HEK293 (cell line): Measurements from ENCODE around the gene PPT2.

ENCODE experiments used
- CTCF ChIP-seq: fragments of 450-650 bp; formaldehyde crosslinking; IDR thresholded peaks from 2 replicates; pipeline ENCODE4 v1.5.1; 2016; ENCODE audit warnings: missing biosample characterization, missing genetic modification characterization
- EGR2 ChIP-seq: fragments of 450-650 bp; formaldehyde crosslinking; IDR thresholded peaks from 2 replicates; pipeline ENCODE4 v1.5.1; 2016; ENCODE audit warnings: low read depth, missing biosample characterization, missing genetic modification characterization
- ELK4 ChIP-seq: IDR thresholded peaks from 2 replicates; pipeline ENCODE4 v1.6.1; 2011; ENCODE audit warnings: mild to moderate bottlenecking, low read depth, low read length, borderline replicate concordance
- GLIS2 ChIP-seq: fragments of 450-650 bp; formaldehyde crosslinking; IDR thresholded peaks from 2 replicates; pipeline ENCODE4 v1.5.1; 2016; ENCODE audit warnings: missing biosample characterization, missing genetic modification characterization
- HOXC10 ChIP-seq: sonication (generic); formaldehyde crosslinking; IDR thresholded peaks from 2 replicates; pipeline ENCODE4 v1.8.1; 2023; ENCODE audit warnings: mild to moderate bottlenecking, missing genetic modification reagents
- IKZF3 ChIP-seq: fragments of 450-650 bp; IDR thresholded peaks from 2 replicates; pipeline ENCODE4 v1.5.0; 2018; ENCODE audit warnings: missing biosample characterization, mild to moderate bottlenecking, missing genetic modification characterization, moderate library complexity
- KLF8 ChIP-seq: fragments of 450-650 bp; formaldehyde crosslinking; IDR thresholded peaks from 2 replicates; pipeline ENCODE4 v1.5.1; 2016; ENCODE audit warnings: missing biosample characterization, missing genetic modification characterization
- PRDM1 ChIP-seq: fragments of 450-650 bp; formaldehyde crosslinking; IDR thresholded peaks from 2 replicates; pipeline ENCODE4; 2016; ENCODE audit warnings: missing biosample characterization, missing genetic modification characterization
- SP2 ChIP-seq: fragments of 450-650 bp; formaldehyde crosslinking; IDR thresholded peaks from 2 replicates; pipeline ENCODE4 v1.5.1; 2016; ENCODE audit warnings: missing biosample characterization, missing genetic modification characterization
- YY1 ChIP-seq: fragments of 450-650 bp; formaldehyde crosslinking; IDR thresholded peaks from 2 replicates; pipeline ENCODE4 v1.5.1; 2018; ENCODE audit warnings: missing biosample characterization, missing genetic modification characterization
- ZBTB1 ChIP-seq: fragments of 450-650 bp; formaldehyde crosslinking; IDR thresholded peaks from 2 replicates; pipeline ENCODE4 v1.5.1; 2016; ENCODE audit warnings: missing biosample characterization, missing genetic modification characterization
- ZBTB11 ChIP-seq: fragments of 450-650 bp; formaldehyde crosslinking; conservative IDR thresholded peaks from 2 replicates; pipeline ENCODE4 v1.5.1; 2016; ENCODE audit warnings: low read depth, missing biosample characterization, missing genetic modification characterization
- ZBTB21 ChIP-seq: fragments of 450-650 bp; formaldehyde crosslinking; IDR thresholded peaks from 2 replicates; pipeline ENCODE4 v1.5.1; 2017; ENCODE audit warnings: missing biosample characterization, missing genetic modification characterization
- ZBTB8A ChIP-seq: fragments of 450-650 bp; formaldehyde crosslinking; IDR thresholded peaks from 2 replicates; pipeline ENCODE4 v1.5.1; 2016; ENCODE audit warnings: missing biosample characterization, missing genetic modification characterization
- ZNF138 ChIP-seq: fragments of 450-650 bp; formaldehyde crosslinking; IDR thresholded peaks from 2 replicates; pipeline ENCODE4 v1.5.1; 2016; ENCODE audit warnings: missing biosample characterization, missing genetic modification characterization, borderline replicate concordance
- ZNF184 ChIP-seq: fragments of 450-650 bp; IDR thresholded peaks from 2 replicates; pipeline ENCODE4 v1.5.1; 2018; ENCODE audit warnings: missing biosample characterization, mild to moderate bottlenecking, missing genetic modification characterization
- ZNF214 ChIP-seq: fragments of 450-650 bp; formaldehyde crosslinking; IDR thresholded peaks from 2 replicates; pipeline ENCODE4 v1.5.1; 2017; ENCODE audit warnings: missing biosample characterization, mild to moderate bottlenecking, missing genetic modification characterization, borderline replicate concordance
- ZNF24 ChIP-seq: fragments of 450-650 bp; formaldehyde crosslinking; IDR thresholded peaks from 2 replicates; pipeline ENCODE4 v1.5.1; 2016; ENCODE audit warnings: missing biosample characterization, missing genetic modification characterization
- ZNF302 ChIP-seq: fragments of 450-650 bp; formaldehyde crosslinking; IDR thresholded peaks from 2 replicates; pipeline ENCODE4 v1.5.1; 2016; ENCODE audit warnings: missing biosample characterization, missing genetic modification characterization, low read depth
- ZNF335 ChIP-seq: fragments of 450-650 bp; formaldehyde crosslinking; conservative IDR thresholded peaks from 2 replicates; pipeline ENCODE4 v1.5.1; 2016; ENCODE audit warnings: missing biosample characterization, missing genetic modification characterization
- ZNF391 ChIP-seq: fragments of 450-650 bp; formaldehyde crosslinking; IDR thresholded peaks from 2 replicates; pipeline ENCODE4 v1.5.1; 2016; ENCODE audit warnings: low read depth, missing biosample characterization, missing genetic modification characterization, borderline replicate concordance
- ZNF423 ChIP-seq: fragments of 450-650 bp; formaldehyde crosslinking; IDR thresholded peaks from 2 replicates; pipeline ENCODE4 v1.5.1; 2016; ENCODE audit warnings: missing biosample characterization, missing genetic modification characterization
- ZNF488 ChIP-seq: fragments of 450-650 bp; formaldehyde crosslinking; IDR thresholded peaks from 2 replicates; pipeline ENCODE4 v1.5.1; 2016; ENCODE audit warnings: missing biosample characterization, missing genetic modification characterization
- ZNF510 ChIP-seq: fragments of 450-650 bp; formaldehyde crosslinking; IDR thresholded peaks from 2 replicates; pipeline ENCODE4 v1.5.1; 2018; ENCODE audit warnings: mild to moderate bottlenecking, missing genetic modification characterization, missing biosample characterization; ENCODE audit not compliant: insufficient replicate concordance
- ZNF548 ChIP-seq: fragments of 450-650 bp; formaldehyde crosslinking; IDR thresholded peaks from 2 replicates; pipeline ENCODE4 v1.5.1; 2016; ENCODE audit warnings: missing biosample characterization, missing genetic modification characterization
- ZNF560 ChIP-seq: fragments of 450-650 bp; formaldehyde crosslinking; IDR thresholded peaks from 2 replicates; pipeline ENCODE4 v1.5.1; 2017; ENCODE audit warnings: missing biosample characterization, missing genetic modification characterization, borderline replicate concordance
- ZNF610 ChIP-seq: fragments of 450-650 bp; formaldehyde crosslinking; IDR thresholded peaks from 2 replicates; pipeline ENCODE4 v1.5.1; 2016; ENCODE audit warnings: missing biosample characterization, missing genetic modification characterization, borderline replicate concordance
- ZNF621 ChIP-seq: fragments of 450-650 bp; formaldehyde crosslinking; IDR thresholded peaks from 2 replicates; pipeline ENCODE4 v1.5.1; 2017; ENCODE audit warnings: missing biosample characterization, missing genetic modification characterization
- ZNF639 ChIP-seq: fragments of 450-650 bp; formaldehyde crosslinking; IDR thresholded peaks from 2 replicates; pipeline ENCODE4 v1.5.1; 2016; ENCODE audit warnings: missing biosample characterization, missing genetic modification characterization
- ZNF707 ChIP-seq: fragments of 450-650 bp; formaldehyde crosslinking; IDR thresholded peaks from 2 replicates; pipeline ENCODE4 v1.5.1; 2016; ENCODE audit warnings: missing biosample characterization, missing genetic modification characterization
- ZSCAN16 ChIP-seq: fragments of 450-650 bp; formaldehyde crosslinking; IDR thresholded peaks from 2 replicates; pipeline ENCODE4 v1.5.1; 2016; ENCODE audit warnings: missing biosample characterization, missing genetic modification characterization
- ZSCAN5A ChIP-seq: fragments of 450-650 bp; formaldehyde crosslinking; IDR thresholded peaks from 2 replicates; pipeline ENCODE4 v1.5.1; 2016; ENCODE audit warnings: missing biosample characterization, missing genetic modification characterization

PPT2 gene

GRCh38 chr6:32154514-32155161, 697 bp downstream of the PPT2 start (continued):
- TF ChIP-seq ZNF391 (tag by site-specific recombination) (no peak), EGR2 (0 out of 2 replicates have a peak, but pooled peaks have one; percentile 3), CTCF (tag by site-specific recombination) (peak; percentile 93), ZNF610 (tag by site-specific recombination) (no peak), PRDM1 (tag by site-specific recombination) (no peak), HOXC10 (0 out of 2 replicates have a peak, but pooled peaks have one; percentile 15), KLF8 (tag by site-specific recombination) (no peak), ELK4 (no peak), ZNF184 (tag by site-specific recombination) (no peak), ZSCAN16 (tag by site-specific recombination) (no peak), ZNF335 (no peak), ZNF302 (tag by site-specific recombination) (no peak), GLIS2 (tag by site-specific recombination) (peak; percentile 78), ZSCAN5A (tag by site-specific recombination) (no peak), ZNF488 (tag by site-specific recombination) (no peak), IKZF3 (tag by site-specific recombination) (no peak), ZNF138 (tag by site-specific recombination) (no peak), ZBTB11 (tag by site-specific recombination) (no peak), ZBTB21 (tag by site-specific recombination) (no peak), ZNF510 (tag by site-specific recombination) (no peak), ZNF560 (tag by site-specific recombination) (no peak), YY1 (tag by site-specific recombination) (no peak), ZBTB8A (tag by site-specific recombination) (peak; percentile 71), ZBTB1 (tag by site-specific recombination) (no peak), ZNF24 (tag by site-specific recombination) (no peak), ZNF548 (tag by site-specific recombination) (no peak), ZNF707 (tag by site-specific recombination) (no peak), ZNF639 (tag by site-specific recombination) (no peak), ZNF423 (tag by site-specific recombination) (peak; percentile 82), SP2 (tag by site-specific recombination) (no peak), ZNF621 (tag by site-specific recombination) (no peak), ZNF214 (tag by site-specific recombination) (no peak)
